Measurements from ENCODE around the gene PARD3B.

PARD3B gene

DNA sequence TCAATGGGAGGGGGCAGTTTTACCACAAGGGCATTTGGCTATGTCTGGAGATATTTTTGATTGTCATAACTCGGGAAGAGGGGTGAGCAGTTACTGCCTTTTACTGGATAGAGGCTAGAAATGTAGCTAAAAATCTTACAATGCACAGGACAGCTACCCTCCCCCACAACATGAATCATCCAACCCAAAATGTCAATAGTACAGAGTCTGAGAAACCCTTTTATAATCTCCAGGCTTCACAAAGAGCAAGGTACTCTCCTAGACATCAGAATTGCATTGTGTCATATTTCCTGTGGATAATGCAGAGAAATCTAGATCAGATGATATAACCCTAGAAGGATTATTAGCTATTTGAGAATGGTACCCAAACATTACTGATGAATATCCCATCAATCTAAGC lies 859.9 kb downstream of the PARD3B start:
- DNase-seq (ENCODE audit: low read depth), result no peak

DNA sequence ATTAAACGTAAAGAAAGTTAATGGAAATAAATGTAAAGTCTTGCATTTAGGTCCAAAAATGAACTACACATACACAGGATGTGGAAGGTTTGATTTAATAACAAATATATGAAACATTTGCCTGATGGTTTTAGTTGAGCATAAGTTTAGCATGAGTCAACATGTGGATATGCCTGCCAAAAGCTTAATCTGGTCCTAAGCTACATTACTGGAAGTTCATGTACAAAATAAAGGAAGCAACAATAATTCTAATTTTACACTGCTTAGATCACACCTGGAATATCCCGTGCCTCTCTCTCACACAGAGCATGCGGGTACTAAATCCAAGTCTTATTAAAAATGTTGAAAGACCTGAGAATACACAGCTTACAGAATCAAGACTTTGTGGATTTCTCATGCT lies 860.5 kb downstream of the PARD3B start:
- no peak for DNase-seq (ENCODE audit: low read depth)

DNA sequence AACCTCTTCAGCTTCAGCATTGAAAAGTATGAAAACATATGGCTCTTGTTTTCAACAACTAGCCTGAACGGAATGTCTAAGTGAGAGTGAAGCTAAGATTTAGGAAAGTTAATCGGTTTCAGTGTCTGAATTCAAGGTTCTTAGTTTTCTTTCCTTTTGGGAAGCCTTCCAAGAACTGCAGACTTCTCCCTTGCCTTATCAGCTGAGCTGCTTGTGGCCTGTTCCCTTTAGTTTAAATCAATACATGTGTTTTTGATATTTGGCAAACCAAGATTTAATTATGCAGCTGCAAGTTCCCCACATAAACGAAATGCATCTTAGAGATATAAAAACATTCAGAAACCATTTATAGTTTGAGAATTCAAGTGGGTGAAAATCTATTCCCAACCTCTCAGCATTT lies 862.7 kb downstream of the PARD3B start:
- no peak for DNase-seq (ENCODE audit: low read depth)

DNA sequence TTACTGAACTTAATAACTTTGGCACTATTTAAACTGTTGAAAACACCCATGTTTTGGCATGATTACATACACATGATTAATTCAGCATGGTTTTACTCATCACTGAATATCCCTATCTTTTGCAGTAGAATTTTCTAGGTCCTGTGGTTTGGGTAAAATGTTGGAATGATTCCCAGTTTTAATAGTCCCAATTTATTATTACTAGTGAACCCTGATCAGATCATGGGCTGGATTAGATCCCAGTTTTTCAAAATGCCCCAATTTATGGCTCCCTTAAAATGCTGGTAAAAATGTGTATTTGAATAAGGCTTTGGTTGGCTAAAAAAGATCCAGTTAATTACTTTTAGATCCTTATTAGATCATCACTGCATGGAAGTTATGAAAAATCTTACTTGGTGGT lies 863.4 kb downstream of the PARD3B start:
- DNase-seq (ENCODE audit: low read depth), result no peak

DNA sequence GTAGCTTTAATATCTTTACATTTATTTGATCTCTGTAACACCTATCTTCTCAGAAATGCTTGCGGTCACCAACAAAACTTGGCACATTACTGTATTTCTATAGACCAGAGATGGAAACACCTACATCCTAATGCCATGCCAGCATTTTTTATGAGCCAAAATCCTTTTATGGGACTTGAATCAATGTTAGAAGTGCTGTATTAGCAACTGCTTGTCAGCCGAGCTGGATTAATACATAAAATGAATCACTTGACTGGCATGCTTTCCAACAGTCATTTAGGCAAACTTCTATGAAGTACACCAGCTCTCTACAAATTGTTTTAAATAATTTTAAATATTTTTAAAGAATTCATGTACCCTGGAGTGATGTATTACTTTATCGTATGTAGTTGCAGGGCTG lies 864.1 kb downstream of the PARD3B start:
- no peak for DNase-seq (ENCODE audit: low read depth)

DNA sequence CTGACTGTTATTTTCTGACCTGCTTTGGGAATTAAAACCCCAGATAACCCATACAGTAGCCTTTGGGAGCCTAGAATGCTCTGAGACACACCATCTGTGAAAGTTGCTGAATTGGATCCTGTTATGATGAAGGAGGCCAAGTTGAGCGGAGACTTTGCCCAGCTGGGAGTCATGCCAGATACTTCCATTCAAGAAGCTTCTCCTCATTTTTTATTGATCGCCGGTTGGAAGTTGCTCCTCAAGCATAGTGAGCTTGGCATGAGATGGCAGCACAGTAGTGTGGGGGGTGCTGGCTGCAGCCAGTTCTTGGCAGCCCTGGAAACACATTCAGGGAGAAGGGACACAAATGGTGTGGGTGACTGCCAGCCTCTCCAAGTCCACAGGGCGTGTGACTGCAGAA lies 866.3 kb downstream of the PARD3B start:
- no peak for DNase-seq (ENCODE audit: low read depth)

DNA sequence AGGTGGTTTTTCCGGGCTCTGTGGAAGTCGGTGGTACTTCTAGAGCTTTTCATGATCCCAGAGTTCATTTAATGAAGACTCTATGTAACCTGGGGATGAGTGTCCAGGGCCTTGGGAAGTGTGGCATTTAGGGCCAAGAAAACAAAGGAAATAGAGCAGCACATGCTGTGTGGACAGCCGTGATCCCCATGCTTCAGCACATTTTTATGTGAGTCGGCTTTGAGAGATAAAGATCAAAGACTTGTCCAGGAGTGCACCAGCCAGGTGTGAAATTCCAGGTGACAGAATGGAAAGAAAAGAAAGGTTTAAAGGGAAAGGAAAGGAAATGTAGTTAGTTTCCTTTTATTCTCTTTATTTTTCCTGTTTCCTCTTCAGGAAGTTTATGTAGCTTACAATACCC lies 879.1 kb downstream of the PARD3B start:
- no peak for DNase-seq (ENCODE audit: low read depth)

DNA sequence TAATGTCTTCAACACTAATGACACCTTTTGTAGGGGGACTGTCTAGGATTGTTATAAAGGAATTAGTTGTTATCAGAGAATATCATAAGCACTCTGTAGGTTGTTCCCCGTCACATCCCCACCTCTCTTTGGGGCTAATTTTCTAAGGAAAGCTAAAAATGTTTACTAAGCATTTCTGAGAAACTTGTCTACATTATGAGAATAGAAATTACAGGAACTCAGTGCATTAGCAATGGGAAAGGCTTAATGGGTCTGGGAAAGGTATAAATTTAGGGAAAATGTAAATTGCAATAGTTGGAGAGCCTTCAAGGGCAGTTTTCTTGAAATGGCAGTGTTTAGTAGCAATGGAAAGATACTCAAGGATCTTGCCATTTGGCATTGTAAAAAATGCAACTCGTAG lies 879.8 kb downstream of the PARD3B start:
- no peak for DNase-seq (ENCODE audit: low read depth)

DNA sequence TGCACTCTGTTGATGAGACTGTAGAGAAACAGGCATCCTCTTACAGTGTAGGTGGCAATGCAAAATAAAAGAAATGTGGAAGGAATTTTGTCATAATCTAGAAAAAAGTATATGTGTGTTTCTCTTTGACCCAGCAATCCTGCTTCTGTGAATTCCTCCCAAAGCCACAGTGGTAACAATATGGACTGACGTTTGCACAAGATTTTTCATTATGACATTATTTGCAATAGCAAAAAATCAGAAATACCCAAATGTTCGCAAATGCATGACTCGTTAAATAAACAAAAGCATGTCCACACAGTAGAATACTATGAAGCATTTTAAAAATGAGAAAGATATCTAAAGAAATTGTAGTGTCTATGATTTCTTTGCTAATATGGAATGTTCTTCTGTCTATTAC lies 881.8 kb downstream of the PARD3B start:
- no peak for DNase-seq (ENCODE audit: low read depth)

DNA sequence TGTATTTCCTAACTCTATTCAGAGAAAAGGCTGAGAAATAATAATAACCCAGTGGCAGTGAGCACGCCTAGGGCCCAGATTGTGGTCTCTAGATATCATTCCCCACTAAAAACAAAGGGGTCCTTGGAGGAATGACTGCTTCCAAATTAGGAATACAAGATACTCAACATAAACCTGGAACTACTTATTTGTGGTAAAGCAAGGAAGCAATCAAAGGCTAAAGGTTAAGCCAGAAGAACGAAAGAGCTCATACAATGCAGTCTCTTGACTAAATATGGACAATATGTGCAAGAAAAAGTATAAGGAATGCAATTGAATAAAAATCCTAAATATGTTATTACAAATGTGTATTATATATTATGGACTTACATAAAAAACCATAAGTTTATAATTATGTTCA lies 883.5 kb downstream of the PARD3B start:
- DNase-seq (ENCODE audit: low read depth), result no peak

DNA sequence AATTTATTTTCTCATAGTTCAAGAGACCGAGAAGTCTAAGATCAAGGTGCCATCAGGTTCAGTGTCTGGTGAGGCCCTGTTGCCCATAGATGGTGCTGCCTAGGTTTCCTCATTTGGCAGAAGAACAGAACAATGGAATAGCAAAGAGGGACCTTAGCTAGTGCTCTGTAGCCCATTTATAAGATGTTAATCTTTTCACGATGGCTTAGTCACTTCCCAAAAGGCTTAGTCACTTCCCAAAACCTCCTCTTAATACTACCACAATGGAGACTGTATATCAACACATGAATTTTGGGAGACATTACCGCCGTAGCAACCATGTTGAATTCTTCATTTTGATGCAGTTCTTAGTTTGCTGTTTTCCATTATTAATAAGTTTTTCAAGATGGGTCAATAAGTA lies 890.7 kb downstream of the PARD3B start:
- no peak for DNase-seq (ENCODE audit: low read depth)

DNA sequence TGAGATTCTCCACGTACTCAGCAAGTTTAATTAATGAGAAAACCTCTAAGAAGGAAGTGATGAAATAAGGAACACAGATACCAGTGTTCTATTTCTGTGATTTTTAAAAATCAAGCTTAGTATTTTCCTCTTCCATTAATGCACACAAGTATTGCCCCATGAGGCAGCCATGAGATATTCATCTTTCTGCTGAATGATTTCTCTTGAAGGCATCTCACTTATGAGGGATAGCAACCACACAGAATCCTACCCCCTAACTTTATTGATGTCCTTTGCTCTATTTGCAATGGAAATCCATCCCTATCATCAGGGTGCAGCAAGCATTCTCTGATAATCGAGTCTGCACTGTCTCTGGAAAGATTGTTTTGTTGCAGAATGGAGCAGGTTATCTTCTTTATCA lies 893.0 kb downstream of the PARD3B start:
- no peak for DNase-seq (ENCODE audit: low read depth)

DNA sequence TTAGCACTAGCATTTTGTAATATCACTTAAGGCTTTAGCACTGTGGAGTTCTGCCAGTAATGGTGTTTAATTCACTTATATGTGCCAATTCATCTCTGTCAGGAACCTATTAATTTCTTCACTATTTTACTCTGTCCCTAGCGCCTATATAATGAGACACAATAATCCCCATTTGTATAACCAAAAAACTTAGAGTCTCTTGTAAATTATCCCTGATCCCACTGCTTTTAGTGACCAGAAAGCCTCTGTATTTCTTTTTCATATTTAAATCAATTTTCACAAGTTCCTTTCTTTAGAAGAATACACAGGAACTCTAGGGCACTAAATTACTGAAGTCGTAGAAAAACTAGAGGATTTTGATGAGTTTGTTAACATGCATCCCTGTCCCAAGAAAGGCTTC lies 894.3 kb downstream of the PARD3B start:
- DNase-seq (ENCODE audit: low read depth), result no peak

DNA sequence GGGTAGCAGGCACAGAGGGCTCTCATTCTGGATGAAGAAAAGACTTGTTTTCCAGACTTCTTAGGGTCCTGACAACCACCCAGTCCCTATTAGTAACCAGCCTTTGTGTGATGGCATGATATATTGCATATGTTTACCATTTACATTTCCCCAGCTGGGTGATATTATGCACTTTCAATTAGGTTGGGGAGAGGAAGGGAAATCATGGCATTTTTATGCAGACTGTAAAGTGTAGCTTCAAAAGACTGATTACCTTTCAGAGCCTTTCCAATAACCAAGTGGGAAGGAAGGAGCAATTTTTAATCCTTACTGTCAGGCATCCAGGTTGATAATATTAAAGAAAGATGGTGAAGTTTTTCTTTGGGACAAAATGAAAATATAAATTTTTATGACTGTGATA lies 896.2 kb downstream of the PARD3B start:
- no peak for DNase-seq (ENCODE audit: low read depth)

DNA sequence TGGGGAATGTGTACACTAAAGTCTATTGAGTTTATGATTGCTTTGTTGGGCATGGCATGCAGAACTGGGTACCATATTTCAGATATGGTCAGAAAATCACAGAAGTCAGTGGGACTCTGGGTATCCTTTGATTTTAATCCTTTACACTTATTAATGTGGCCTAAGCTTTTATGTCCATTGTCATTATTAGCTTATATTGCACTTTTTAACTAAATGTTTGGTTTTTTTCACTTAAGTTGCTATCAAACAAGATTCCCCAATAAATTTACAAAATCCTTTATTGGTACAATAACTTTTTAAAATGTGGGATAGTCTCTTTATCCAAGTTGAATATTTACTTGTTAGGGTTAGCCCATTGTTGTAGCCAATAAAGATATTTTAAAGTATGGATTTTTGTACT lies 902.9 kb downstream of the PARD3B start:
- DNase-seq (ENCODE audit: low read depth), result no peak

DNA sequence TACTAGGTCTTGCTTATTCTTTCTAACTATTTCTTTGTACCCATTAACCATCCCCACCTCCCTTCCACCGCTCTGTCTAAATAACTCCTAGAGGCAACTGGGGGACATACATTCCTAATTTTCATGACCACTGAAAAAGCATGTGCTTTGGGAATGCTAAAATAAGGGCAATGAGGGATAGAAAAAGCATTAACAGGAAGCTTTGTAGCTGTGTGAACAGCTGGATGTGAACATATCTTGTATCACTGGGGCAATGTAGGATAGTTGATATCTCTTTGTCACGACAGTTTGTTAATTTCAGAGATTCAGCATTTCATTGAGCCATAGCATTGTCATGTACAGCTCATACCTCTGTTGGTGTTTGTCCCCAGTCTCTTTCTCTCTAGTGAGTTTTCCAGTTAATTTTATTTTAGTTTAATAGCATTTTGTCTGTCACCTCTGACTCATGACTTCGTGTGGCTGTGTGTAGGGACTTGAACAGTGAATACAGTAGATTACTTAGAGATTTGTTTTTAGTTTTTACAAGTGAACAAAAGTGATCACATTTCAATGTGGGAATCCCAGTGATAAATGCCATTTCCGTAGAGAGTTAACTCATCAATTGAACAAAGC lies 906.7 kb downstream of the PARD3B start:
- DNase-seq (ENCODE audit: low read depth), result no peak

DNA sequence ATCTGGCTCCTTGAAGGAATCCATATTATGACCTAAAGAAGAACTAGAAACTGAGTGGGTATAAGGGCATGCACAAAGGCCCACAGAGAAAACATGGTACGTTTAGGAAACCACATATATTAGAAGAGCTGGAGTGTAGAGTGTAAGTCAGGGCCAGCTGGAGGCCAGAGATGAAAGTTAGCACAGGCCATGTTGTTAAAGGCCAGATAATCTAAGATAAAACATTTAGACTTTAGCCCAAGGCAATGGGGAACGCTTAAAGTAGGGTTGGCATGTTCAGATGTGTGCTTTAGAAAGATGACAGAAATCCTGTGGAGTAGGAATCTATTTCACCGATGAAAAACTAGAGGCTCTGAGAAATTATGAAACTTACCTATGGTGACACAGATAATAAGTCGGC lies 907.9 kb downstream of the PARD3B start:
- no peak for DNase-seq (ENCODE audit: low read depth)

DNA sequence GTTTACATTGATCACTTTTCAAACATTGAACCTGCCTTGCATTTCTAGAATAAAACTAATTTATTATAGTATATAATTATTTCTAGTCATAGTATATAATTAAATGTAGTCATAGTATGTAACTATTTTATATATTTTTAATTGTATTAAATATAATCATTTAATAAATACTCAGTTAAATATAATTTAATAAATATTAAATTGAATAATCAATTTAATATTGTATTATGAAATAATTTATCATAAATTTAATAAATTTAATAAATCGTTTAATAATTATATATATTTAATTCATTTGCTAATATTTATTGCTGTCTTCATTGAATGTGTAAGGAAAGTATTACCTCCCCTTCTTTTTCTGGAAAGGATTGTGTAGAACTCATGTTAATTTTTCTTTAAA lies 911.4 kb downstream of the PARD3B start:
- no peak for DNase-seq (ENCODE audit: low read depth)

DNA sequence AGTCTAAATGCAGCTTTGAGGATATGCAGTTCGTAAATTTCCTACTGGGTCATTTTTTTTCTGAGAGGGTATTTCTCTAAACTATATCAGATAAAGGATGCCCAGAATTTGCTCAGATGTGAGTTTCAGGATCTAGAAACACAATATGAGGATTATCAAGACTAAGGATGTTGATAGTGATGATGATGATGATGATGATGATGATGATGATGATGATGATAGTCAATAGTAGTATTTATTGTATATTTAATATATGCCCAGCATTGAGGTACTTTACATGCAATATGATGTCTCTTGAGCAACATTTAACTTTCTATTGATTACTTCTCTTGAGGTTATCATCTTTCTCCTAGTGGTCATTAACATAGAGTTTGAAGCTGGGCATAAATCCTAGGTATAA lies 914.9 kb downstream of the PARD3B start:
- DNase-seq (ENCODE audit: low read depth), result no peak

DNA sequence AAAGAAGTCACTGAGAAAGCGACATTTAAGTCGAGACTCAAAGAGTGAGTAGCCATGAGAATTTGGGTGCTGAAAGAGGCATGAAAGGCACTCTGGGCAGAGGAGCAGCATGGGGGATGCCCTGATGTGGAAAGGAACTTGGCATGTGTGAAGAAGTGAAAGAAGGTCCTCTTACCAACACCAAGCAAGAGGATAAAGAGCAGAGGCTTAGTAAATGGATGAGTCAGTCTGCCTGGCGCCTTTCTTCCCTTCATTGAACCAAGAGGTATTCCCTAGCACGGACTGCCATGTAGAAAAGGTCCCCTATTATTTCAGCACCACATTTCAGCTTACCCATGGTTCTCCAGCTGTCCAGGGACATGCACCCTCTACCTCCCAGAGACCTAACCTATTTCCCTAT lies 915.9 kb downstream of the PARD3B start:
- DNase-seq (ENCODE audit: low read depth), result no peak

DNA sequence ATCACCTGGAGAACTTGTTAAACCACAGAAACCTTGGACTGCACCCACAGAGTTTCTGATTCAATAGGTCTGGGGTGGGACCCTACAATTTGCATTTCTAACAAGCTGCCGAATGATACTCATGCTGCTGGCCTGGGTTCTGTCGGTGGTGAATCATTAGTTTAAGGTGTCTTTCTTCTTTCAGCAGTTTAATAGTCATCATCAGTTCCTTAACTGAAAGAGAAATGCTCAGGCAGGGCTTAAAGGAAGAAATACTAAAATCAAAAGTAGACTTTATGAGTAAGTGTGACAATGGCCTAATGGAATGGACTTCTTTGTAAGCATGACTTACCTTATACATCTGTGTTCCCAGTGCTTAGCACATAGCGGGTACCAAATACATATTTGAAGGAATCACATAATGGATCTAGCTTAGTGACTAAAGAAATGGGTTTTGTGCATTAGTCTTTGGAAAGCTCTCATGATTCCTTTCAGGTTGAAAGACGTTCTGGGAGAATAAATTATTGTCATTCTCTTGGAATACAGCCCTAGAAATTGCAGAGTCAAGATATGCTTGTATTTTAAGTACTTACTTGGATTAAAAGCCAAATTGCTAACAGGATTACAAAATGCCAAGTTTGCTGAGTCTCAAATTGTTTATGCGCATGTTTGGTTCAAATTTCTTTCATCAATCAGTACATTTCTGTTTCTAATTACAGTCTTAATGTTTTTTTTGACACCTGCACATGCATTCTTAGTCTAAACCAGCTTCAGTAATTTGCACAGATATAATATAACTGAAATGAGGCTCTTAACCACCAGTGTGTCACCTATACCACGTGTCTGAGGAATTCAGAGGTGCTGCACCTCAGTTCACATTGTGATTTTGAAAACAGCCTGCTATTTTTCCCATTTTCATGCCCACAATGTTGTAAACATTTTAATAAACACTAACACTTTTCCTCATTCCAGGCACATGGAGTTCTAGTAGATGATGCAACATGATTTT lies 916.7 kb downstream of the PARD3B start:
- DNase-seq (ENCODE audit: low read depth), result no peak

DNA sequence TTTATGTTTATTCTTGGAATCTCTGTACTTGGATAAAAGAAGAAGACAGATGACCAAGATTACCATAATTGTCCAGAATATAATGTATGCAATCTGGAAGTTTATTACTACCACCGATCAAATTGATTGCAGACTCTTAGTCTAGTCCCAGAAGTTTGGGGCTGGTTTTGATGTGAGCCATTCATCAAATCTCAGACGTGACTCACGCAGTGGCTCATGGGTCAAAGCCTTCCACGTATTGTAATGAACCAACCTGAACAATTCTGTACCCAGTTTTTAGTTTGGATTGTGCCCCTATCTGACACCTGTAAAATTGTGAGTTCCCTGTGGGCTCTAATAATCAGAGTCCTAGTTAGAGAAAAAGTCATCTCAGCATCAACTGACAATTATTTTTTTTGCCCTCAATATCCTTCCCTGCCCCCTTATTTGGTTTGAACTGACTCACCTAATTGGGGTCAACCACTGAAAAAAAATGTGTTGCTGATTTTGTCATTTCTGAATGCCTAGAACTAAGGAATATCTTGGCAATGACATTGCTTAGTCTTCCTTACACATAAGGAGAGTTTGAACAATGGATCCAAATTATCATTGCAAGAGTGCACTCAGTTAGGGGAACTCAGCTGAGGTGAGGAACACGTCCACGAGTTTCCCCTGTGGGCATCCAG lies 917.5 kb downstream of the PARD3B start:
- no peak for DNase-seq (ENCODE audit: low read depth)

DNA sequence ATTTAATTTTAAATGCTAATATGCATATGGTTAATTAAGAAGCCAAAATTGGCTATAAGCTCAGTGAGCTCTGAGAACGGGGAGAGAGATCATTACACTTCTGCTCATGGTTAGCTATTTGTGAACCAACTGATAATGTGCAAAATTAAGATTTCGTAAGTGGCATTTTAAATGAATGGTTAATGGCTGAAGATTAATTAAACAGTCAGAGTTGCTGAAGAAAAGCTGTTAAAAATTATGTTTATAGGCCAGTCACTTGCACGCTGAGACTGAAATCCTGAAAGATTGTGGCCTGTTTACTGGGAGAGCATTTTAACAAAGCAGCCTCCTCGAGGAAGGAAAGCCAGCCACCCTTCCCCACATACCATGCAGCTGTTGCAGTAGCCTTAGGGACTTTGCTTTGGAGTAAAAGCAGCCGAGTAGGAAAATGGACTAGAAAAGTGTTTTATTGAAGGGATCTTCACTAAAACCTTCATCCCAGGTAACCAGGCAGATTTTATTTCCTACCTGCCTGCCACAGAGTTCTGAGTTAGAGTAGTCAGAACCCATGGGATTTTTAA lies 918.3 kb downstream of the PARD3B start:
- no peak for DNase-seq (ENCODE audit: low read depth)

Data from activated T-cell treated with anti-CD3 and anti-CD28 coated beads for 1 hour (primary cell).